Brain microvascular endothelial cell (primary cell): ENCODE measurements around the gene ITGB3BP.
A peak's percentile ranks its signal among the peaks of the same experiment; 100 is the strongest.

Experiments used
- DNase-seq: peaks from one replicate; pipeline ENCODE4 v3.0.0-alpha.2; 2020
- H3K27ac ChIP-seq: fragments of 250-450 bp; sonication (Bioruptor Pico); 2 replicates; pipeline ENCODE4 v1.5.1; 2020; ENCODE audit warnings: mild to moderate bottlenecking, moderate library complexity
- H3K27me3 ChIP-seq: fragments of 250-450 bp; sonication (Bioruptor Pico); replicated peaks from 2 replicates; pipeline ENCODE4 v1.5.1; 2020; ENCODE audit warnings: mild to moderate bottlenecking
- H3K36me3 ChIP-seq: fragments of 250-450 bp; sonication (Bioruptor Pico); replicated peaks from 2 replicates; pipeline ENCODE4 v1.5.1; 2020; ENCODE audit warnings: mild to moderate bottlenecking
- H3K4me3 ChIP-seq: 2 replicates; pipeline ENCODE4 v1.5.1; 2011; ENCODE audit warnings: low read depth, mild to moderate bottlenecking, control low read depth, low read length, moderate library complexity
- CTCF ChIP-seq: IDR thresholded peaks from 2 replicates; pipeline ENCODE4 v1.5.1; 2011; ENCODE audit warnings: low read depth, mild to moderate bottlenecking, moderate library complexity, low read length, control low read depth, inconsistent platforms; ENCODE audit errors: missing control alignments
- in situ Hi-C: cut with HindIII; loops from 2 replicates; pipeline ENCODE4 v1.10.0; 2017; ENCODE audit warnings: low sequenced_read_pairs, low pct_ligation_motif_present

ITGB3BP gene

GRCh38 chr1:63537940-63538339, 14.9 kb upstream of the ITGB3BP start:
- H3K27ac ChIP-seq = no peak overlapping the region
- in situ Hi-C loops = no loop called here
- DNase-seq = no peak
- TF ChIP-seq CTCF = peak; percentile 30
- H3K4me3 ChIP-seq = no peak overlapping the region
- no peaks in the 10 kb centered on the region for H3K27me3 ChIP-seq
- no peaks in the 10 kb centered on the region for H3K36me3 ChIP-seq

GRCh38 chr1:63537006-63537405, 14.0 kb upstream of the ITGB3BP start:
- TF ChIP-seq CTCF = no peak
- no peak for DNase-seq
- H3K27ac ChIP-seq = no peak overlapping the region
- no peaks in the 10 kb centered on the region for H3K27me3 ChIP-seq
- H3K4me3 ChIP-seq = no peak overlapping the region
- in situ Hi-C loops = no loop called here
- H3K36me3 ChIP-seq = no peaks in the 10 kb centered on the region

GRCh38 chr1:63534406-63534805, 11.4 kb upstream of the ITGB3BP start:
- no peaks in the 10 kb centered on the region for H3K27me3 ChIP-seq
- no peak for TF ChIP-seq CTCF
- no peak for DNase-seq
- no peak overlapping the region for H3K27ac ChIP-seq
- H3K36me3 ChIP-seq = no peaks in the 10 kb centered on the region
- no peak overlapping the region for H3K4me3 ChIP-seq
- in situ Hi-C loops = no loop called here

GRCh38 chr1:63533931-63534330, 10.9 kb upstream of the ITGB3BP start:
- in situ Hi-C loops = no loop called here
- DNase-seq = no peak
- Histone ChIP-seq H3K36me3 (no peaks in the 10 kb centered on the region), H3K27ac (no peak overlapping the region), H3K27me3 (no peaks in the 10 kb centered on the region), H3K4me3 (no peak overlapping the region)
- no peak for TF ChIP-seq CTCF

GRCh38 chr1:63532727-63533126, 9.7 kb upstream of the ITGB3BP start:
- Histone ChIP-seq H3K36me3 (no peaks in the 10 kb centered on the region), H3K27me3 (no peaks in the 10 kb centered on the region), H3K27ac (no peak overlapping the region), H3K4me3 (no peak overlapping the region)
- no peak for DNase-seq
- TF ChIP-seq CTCF = no peak
- in situ Hi-C loops = no loop called here

GRCh38 chr1:63524201-63524600, 1.2 kb upstream of the ITGB3BP start:
- no peaks in the 10 kb centered on the region for H3K36me3 ChIP-seq
- H3K4me3 ChIP-seq = peak overlapping the region; percentile 71
- in situ Hi-C loops = no loop called here
- peak overlapping the region; percentile 86 for H3K27ac ChIP-seq
- no peak for TF ChIP-seq CTCF
- DNase-seq = no peak
- no peaks in the 10 kb centered on the region for H3K27me3 ChIP-seq
